ENCODE data around the gene WNT16.
A peak's percentile ranks its signal among the peaks of the same experiment; 100 is the strongest.

WNT16 gene

GRCh38 chr7:121303422-121304101 lies 25.2 kb upstream of the WNT16 start:
- peak; percentile 25 for TF ChIP-seq CTCF (IDR thresholded peaks at IDR 0.05; ENCODE audit: low read depth, low read length)
- no peak for TF ChIP-seq EZH2phosphoT487 (IDR thresholded peaks at IDR 0.05; ENCODE audit: low read depth)
- Histone ChIP-seq H3K9me3 (ENCODE audit: insufficient read depth, low read length) (no peaks in the 10 kb centered on the region), H3K4me1 (ENCODE audit: low read length) (peaks cover 31% of the 10 kb centered on the region), H3K4me3 (ENCODE audit: low read length) (no peak overlapping the region), H3K9ac (ENCODE audit: low read length) (no peak overlapping the region), H2AFZ (ENCODE audit: low read depth, low read length) (no peak overlapping the region), H3K4me2 (ENCODE audit: low read length) (no peak overlapping the region), H3K27ac (ENCODE audit: low read length) (no peak overlapping the region), H3K27me3 (ENCODE audit: low read depth, low read length) (no peaks in the 10 kb centered on the region), H3K79me2 (ENCODE audit: low read length) (no peaks in the 10 kb centered on the region), H4K20me1 (ENCODE audit: insufficient read depth, low read length) (no peaks in the 10 kb centered on the region), H3K36me3 (replicated peaks; ENCODE audit: low read depth, low read length) (no peaks in the 10 kb centered on the region)

DNA sequence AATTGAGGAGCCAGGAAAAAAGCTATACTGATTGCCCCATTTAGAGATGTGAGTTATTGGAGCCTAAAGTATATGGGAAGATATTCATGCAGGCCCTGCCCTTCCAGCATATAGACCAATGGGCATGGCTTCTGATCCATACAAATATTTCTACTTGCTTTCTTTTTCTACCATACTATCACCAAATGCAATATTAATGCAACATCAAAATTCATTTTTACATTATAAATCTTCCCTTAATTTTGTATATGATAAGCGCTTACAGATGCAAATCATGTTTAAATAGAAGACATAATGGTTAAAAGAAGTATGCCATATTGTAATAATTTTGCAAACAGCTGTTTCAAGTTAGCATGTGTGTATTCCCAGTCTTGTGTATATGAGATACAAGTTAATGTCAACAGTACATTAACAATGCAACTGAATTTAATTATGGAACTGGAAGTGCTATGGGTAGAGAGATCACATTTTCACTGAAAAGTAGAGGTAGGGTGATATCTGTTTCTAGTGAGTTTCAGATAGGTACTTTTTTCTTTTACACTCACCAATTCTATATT lies 24.6 kb upstream of the WNT16 start:
- H3K4me2 ChIP-seq (ENCODE audit: low read length): no peak overlapping the region
- no peaks in the 10 kb centered on the region for H3K27me3 ChIP-seq (ENCODE audit: low read depth, low read length)
- H3K79me2 ChIP-seq (ENCODE audit: low read length): no peaks in the 10 kb centered on the region
- peaks cover 31% of the 10 kb centered on the region for H3K4me1 ChIP-seq (ENCODE audit: low read length)
- no peak overlapping the region for H3K4me3 ChIP-seq (ENCODE audit: low read length)
- H3K27ac ChIP-seq (ENCODE audit: low read length): no peak overlapping the region
- no peaks in the 10 kb centered on the region for H3K9me3 ChIP-seq (ENCODE audit: insufficient read depth, low read length)
- H3K36me3 ChIP-seq (replicated peaks; ENCODE audit: low read depth, low read length): no peaks in the 10 kb centered on the region
- H4K20me1 ChIP-seq (ENCODE audit: insufficient read depth, low read length): no peaks in the 10 kb centered on the region
- no peak overlapping the region for H3K9ac ChIP-seq (ENCODE audit: low read length)
- no peak for TF ChIP-seq CTCF (IDR thresholded peaks at IDR 0.05; ENCODE audit: low read depth, low read length)
- H2AFZ ChIP-seq (ENCODE audit: low read depth, low read length): no peak overlapping the region

GRCh38 chr7:121305109-121305508 lies 23.7 kb upstream of the WNT16 start:
- no peak overlapping the region for H3K4me2 ChIP-seq (ENCODE audit: low read length)
- H3K4me3 ChIP-seq (ENCODE audit: low read length): no peak overlapping the region
- H3K36me3 ChIP-seq (replicated peaks; ENCODE audit: low read depth, low read length): no peaks in the 10 kb centered on the region
- H3K9me3 ChIP-seq (ENCODE audit: insufficient read depth, low read length): no peaks in the 10 kb centered on the region; the same call in 1 of the 2 replicates
- peaks cover 31% of the 10 kb centered on the region for H3K4me1 ChIP-seq (ENCODE audit: low read length)
- no peak for TF ChIP-seq CTCF (IDR thresholded peaks at IDR 0.05; ENCODE audit: low read depth, low read length)
- no peak for TF ChIP-seq EZH2phosphoT487 (IDR thresholded peaks at IDR 0.05; ENCODE audit: low read depth)
- H3K27me3 ChIP-seq (ENCODE audit: low read depth, low read length): no peaks in the 10 kb centered on the region
- no peaks in the 10 kb centered on the region for H4K20me1 ChIP-seq (ENCODE audit: insufficient read depth, low read length)
- H3K27ac ChIP-seq (ENCODE audit: low read length): no peak overlapping the region
- no peaks in the 10 kb centered on the region for H3K79me2 ChIP-seq (ENCODE audit: low read length)
- H3K9ac ChIP-seq (ENCODE audit: low read length): no peak overlapping the region
- no peak overlapping the region for H2AFZ ChIP-seq (ENCODE audit: low read depth, low read length)

GRCh38 chr7:121306565-121306964 lies 22.2 kb upstream of the WNT16 start:
- TF ChIP-seq EZH2phosphoT487 (IDR thresholded peaks at IDR 0.05; ENCODE audit: low read depth): no peak
- TF ChIP-seq CTCF (IDR thresholded peaks at IDR 0.05; ENCODE audit: low read depth, low read length): no peak
- no peak overlapping the region for H3K9ac ChIP-seq (ENCODE audit: low read length)
- peaks cover 31% of the 10 kb centered on the region for H3K4me1 ChIP-seq (ENCODE audit: low read length)
- H3K9me3 ChIP-seq (ENCODE audit: insufficient read depth, low read length): no peaks in the 10 kb centered on the region; the same call in 1 of the 2 replicates
- H3K27ac ChIP-seq (ENCODE audit: low read length): no peak overlapping the region
- no peaks in the 10 kb centered on the region for H3K79me2 ChIP-seq (ENCODE audit: low read length)
- no peak overlapping the region for H2AFZ ChIP-seq (ENCODE audit: low read depth, low read length)
- peak overlapping the region; percentile 52 for H3K4me2 ChIP-seq (ENCODE audit: low read length)
- no peaks in the 10 kb centered on the region for H3K27me3 ChIP-seq (ENCODE audit: low read depth, low read length)
- H3K36me3 ChIP-seq (replicated peaks; ENCODE audit: low read depth, low read length): no peaks in the 10 kb centered on the region
- H3K4me3 ChIP-seq (ENCODE audit: low read length): no peak overlapping the region
- H4K20me1 ChIP-seq (ENCODE audit: insufficient read depth, low read length): no peaks in the 10 kb centered on the region

Measured in OCI-LY3 (cell line).